Activated naive CD8-positive, alpha-beta T cell (primary cell): Measurements from ENCODE around the gene RAB6C.
"Not testable (repeated sequence)": the region's sequence is repeated elsewhere in the genome, so short reads cannot be mapped to it uniquely, and the experiment has no call there.

ENCODE experiments used
- H3K27ac Mint-ChIP-seq: one replicate; pipeline ENCODE4 v1.8.0; 2021; ENCODE audit warnings: mixed read lengths
- H3K27me3 Mint-ChIP-seq: one replicate; pipeline ENCODE4 v1.8.0; 2021; ENCODE audit warnings: mixed read lengths
- H3K36me3 Mint-ChIP-seq: one replicate; pipeline ENCODE4 v1.8.0; 2021; ENCODE audit warnings: mixed read lengths
- H3K4me1 Mint-ChIP-seq: one replicate; pipeline ENCODE4 v1.8.0; 2021; ENCODE audit warnings: low read depth, mixed read lengths
- H3K4me3 Mint-ChIP-seq: one replicate; pipeline ENCODE4 v1.8.0; 2021; ENCODE audit warnings: mild to moderate bottlenecking, mixed read lengths
- H3K9me3 Mint-ChIP-seq: one replicate; pipeline ENCODE4 v1.8.0; 2021; ENCODE audit warnings: low read depth, mixed read lengths

The RAB6C gene

GRCh38 chr2:129979629-129980155 is at the start of gene RAB6C:
RAB6C (plus strand) TSS chr2:129979666; CDS start chr2:129980116, 450 bp downstream.
- not testable (repeated sequence) for H3K9me3 Mint-ChIP-seq, H3K4me1 Mint-ChIP-seq, H3K27ac Mint-ChIP-seq, H3K36me3 Mint-ChIP-seq
- peaks cover 36% of the 10 kb centered on the region for H3K27me3 Mint-ChIP-seq
- peak within 1 kb of the TSS; percentile 64 for H3K4me3 Mint-ChIP-seq

DNA sequence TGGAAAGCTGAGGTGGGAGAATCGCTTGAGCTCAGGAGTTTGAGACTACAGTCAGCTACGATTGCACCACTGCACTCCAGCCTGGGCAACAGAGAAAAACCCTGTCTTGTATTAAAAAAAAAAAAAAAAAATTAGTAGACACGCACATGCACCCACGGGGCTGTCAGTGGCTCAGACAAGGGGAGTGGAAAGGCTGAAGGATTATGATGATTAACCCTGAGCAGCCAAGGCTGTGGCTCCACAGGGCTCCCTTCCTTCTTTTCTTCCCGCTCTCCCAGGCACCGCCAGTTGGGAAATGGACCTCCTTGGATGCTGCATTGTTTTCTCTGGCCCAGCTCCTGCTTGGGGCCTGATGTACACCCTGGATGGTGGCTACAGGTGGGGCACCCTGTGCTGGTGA is 49.0 kb upstream of the RAB6C start:
- Mint-ChIP-seq H3K36me3 (no peaks in the 10 kb centered on the region), H3K4me1 (no peaks in the 10 kb centered on the region), H3K9me3 (no peaks in the 10 kb centered on the region), H3K27ac (no peak overlapping the region), H3K27me3 (peaks cover 8% of the 10 kb centered on the region), H3K4me3 (no peak overlapping the region)

DNA sequence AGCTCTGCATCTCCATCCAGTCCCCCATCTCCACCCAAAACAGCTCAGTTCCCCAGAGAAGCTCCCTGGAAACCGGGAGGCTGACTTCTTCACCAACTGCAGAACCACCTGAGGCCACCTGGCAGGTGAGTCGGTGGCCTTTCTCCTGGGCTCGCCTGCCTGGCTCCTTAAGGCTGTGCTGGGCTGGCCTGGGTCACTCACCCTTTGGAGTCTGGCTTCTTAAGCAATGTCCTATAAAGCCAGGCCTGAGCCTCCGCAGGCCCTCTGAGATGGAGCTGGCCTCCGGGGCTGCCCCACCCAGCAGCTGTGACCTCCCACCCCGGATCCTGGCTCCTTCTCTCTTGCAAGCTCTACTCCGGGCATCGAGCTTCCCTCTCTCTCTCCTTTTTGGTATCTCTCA is 46.1 kb upstream of the RAB6C start:
- H3K27ac Mint-ChIP-seq, result not testable (repeated sequence)

GRCh38 chr2:129934044-129934822 is 45.2 kb upstream of the RAB6C start:
- Mint-ChIP-seq H3K27ac (no peak overlapping the region), H3K4me1 (no peaks in the 10 kb centered on the region), H3K36me3 (no peaks in the 10 kb centered on the region), H3K4me3 (no peak overlapping the region), H3K9me3 (no peaks in the 10 kb centered on the region), H3K27me3 (peaks cover 9% of the 10 kb centered on the region)

More for the DNA sequence above, 46.1 kb upstream of the RAB6C start:
- H3K4me3 Mint-ChIP-seq, H3K4me1 Mint-ChIP-seq, H3K9me3 Mint-ChIP-seq, H3K36me3 Mint-ChIP-seq, H3K27me3 Mint-ChIP-seq: not testable (repeated sequence)

DNA sequence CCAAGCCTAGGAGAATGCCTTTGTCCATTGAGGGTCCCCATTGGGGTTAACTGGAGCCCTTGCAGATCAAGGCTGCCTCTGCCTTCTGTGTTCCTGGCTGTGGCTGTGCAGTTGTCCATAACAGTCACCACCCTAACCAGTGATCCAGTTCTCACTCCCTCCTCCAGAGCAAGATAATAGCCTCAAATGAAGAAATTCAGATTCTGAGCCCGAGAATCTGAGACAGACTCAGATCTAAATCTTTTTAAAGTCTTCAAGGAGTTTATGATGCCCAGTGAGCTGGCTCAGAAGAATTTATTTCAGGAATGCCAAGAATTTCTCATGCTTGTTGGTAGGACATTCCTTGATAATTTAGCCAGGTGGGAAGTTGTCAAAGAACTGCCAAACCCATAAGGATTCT is 44.3 kb upstream of the RAB6C start:
- H3K9me3 Mint-ChIP-seq, result no peaks in the 10 kb centered on the region
- no peaks in the 10 kb centered on the region for H3K4me1 Mint-ChIP-seq
- H3K4me3 Mint-ChIP-seq, result no peak overlapping the region
- no peak overlapping the region for H3K27ac Mint-ChIP-seq
- peaks cover 9% of the 10 kb centered on the region for H3K27me3 Mint-ChIP-seq
- no peaks in the 10 kb centered on the region for H3K36me3 Mint-ChIP-seq

DNA sequence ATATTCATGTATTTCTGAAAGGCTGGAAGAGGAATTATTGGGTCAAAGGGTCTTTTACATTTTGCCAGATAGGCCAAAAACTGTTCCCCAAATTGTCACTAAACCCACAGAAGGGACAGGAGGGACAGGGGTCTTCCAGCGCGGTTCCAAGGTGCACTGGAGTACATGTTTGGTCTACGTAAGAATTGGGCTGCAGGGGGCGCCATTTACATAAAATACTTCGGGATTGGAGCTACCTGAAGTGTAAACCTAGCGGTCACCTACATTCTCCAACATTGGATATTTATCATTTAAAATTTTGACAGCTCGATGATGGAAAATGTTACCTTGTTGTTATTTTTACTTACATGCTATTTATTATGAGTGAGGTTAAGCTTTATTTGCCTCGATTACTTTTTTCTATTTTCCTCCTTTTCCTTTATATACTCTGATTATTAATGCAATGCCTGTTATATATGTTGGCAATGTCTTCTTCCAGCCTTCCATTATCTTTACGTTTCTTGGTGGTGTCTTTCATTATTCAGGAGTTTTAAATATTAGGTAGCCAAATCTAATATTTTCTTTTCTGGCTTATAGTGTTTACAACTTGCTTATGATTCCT is 43.0 kb upstream of the RAB6C start:
- H3K9me3 Mint-ChIP-seq, result no peaks in the 10 kb centered on the region
- H3K27me3 Mint-ChIP-seq, result peaks cover 9% of the 10 kb centered on the region
- no peaks in the 10 kb centered on the region for H3K4me1 Mint-ChIP-seq
- H3K27ac Mint-ChIP-seq, result no peak overlapping the region
- H3K36me3 Mint-ChIP-seq, result no peaks in the 10 kb centered on the region
- no peak overlapping the region for H3K4me3 Mint-ChIP-seq

DNA sequence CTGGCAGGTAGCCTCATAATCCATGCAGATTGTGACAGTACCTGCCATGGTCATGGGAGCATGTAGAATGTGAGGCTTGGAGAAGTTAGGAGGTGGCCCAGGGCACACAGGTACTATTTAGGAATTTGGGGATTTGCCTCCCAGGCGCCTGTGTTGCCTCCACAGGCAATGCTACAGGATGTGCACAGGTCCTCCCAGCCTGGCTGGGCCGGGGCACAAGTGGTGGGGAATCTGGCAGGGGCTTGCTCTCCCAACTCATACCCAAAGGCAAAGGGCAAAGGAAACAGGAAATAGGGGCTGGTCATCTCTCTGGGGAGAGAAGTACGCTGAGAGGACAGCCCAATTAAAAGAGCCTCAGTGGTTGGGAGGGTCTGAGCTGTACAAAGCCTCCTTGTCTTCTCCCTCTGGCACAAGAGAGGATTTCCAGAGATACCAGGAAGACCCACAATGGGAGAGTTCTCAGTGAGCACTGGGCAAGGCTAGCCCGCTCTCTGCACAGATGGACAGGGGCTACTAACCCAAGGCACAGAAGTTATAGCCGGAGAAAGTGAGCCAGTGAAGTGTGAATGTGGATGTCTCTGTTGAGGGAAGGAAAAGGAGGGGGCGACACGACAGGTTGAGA is 40.5 kb upstream of the RAB6C start:
- not testable (repeated sequence) for H3K9me3 Mint-ChIP-seq, H3K4me1 Mint-ChIP-seq, H3K27me3 Mint-ChIP-seq, H3K36me3 Mint-ChIP-seq, H3K4me3 Mint-ChIP-seq, H3K27ac Mint-ChIP-seq

GRCh38 chr2:129943456-129943855 is 36.0 kb upstream of the RAB6C start:
- H3K27me3 Mint-ChIP-seq, H3K36me3 Mint-ChIP-seq, H3K9me3 Mint-ChIP-seq, H3K27ac Mint-ChIP-seq, H3K4me3 Mint-ChIP-seq, H3K4me1 Mint-ChIP-seq: not testable (repeated sequence)

GRCh38 chr2:129945557-129945956 is 33.9 kb upstream of the RAB6C start:
- H3K4me3 Mint-ChIP-seq, result no peak overlapping the region
- no peaks in the 10 kb centered on the region for H3K4me1 Mint-ChIP-seq
- no peaks in the 10 kb centered on the region for H3K27me3 Mint-ChIP-seq
- H3K27ac Mint-ChIP-seq, result no peak overlapping the region
- no peaks in the 10 kb centered on the region for H3K9me3 Mint-ChIP-seq
- no peaks in the 10 kb centered on the region for H3K36me3 Mint-ChIP-seq

GRCh38 chr2:129947712-129948111 is 31.8 kb upstream of the RAB6C start:
- not testable (repeated sequence) for H3K36me3 Mint-ChIP-seq, H3K27me3 Mint-ChIP-seq, H3K4me1 Mint-ChIP-seq, H3K27ac Mint-ChIP-seq, H3K9me3 Mint-ChIP-seq, H3K4me3 Mint-ChIP-seq

DNA sequence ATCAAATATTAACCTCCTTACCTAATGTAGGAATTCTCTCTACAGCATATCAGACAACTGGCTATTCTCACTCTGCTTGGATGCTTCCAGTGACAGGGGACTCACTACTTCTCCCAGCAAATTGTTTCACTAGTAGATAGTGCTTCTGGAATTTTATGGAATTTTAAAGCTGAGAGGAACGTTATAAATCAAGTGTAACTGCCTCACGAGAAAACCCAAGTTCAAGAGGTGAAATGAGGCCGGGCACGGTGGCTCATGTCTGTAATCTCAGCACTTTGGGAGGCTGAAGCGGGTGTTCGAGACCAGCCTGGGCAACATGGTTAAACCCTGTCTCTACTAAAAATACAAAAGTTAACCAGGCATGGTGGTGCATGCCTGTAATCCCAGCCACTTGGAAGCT is 23.3 kb upstream of the RAB6C start:
- H3K27ac Mint-ChIP-seq, H3K4me1 Mint-ChIP-seq, H3K36me3 Mint-ChIP-seq, H3K9me3 Mint-ChIP-seq, H3K4me3 Mint-ChIP-seq: not testable (repeated sequence)
- H3K27me3 Mint-ChIP-seq, result peaks cover 10% of the 10 kb centered on the region

- Mint-ChIP-seq H3K36me3 (no peaks in the 10 kb centered on the region), H3K27ac (no peak overlapping the region), H3K27me3 (peaks cover 12% of the 10 kb centered on the region), H3K4me1 (no peaks in the 10 kb centered on the region), H3K4me3 (no peak overlapping the region), H3K9me3 (no peaks in the 10 kb centered on the region)
These were observed 21.6 kb upstream of the RAB6C start for GRCh38 chr2:129957891-129958290.

GRCh38 chr2:129958736-129959135 is 20.7 kb upstream of the RAB6C start:
- not testable (repeated sequence) for H3K27ac Mint-ChIP-seq, H3K4me3 Mint-ChIP-seq, H3K9me3 Mint-ChIP-seq, H3K4me1 Mint-ChIP-seq, H3K36me3 Mint-ChIP-seq
- peaks cover 12% of the 10 kb centered on the region for H3K27me3 Mint-ChIP-seq

- not testable (repeated sequence) for H3K36me3 Mint-ChIP-seq, H3K27ac Mint-ChIP-seq, H3K9me3 Mint-ChIP-seq, H3K4me3 Mint-ChIP-seq, H3K4me1 Mint-ChIP-seq
- peaks cover 17% of the 10 kb centered on the region for H3K27me3 Mint-ChIP-seq
These were observed 10.9 kb upstream of the RAB6C start for GRCh38 chr2:129968605-129969004.

GRCh38 chr2:129975016-129975774 is 4.3 kb upstream of the RAB6C start:
- Mint-ChIP-seq H3K27me3 (peaks cover 23% of the 10 kb centered on the region), H3K4me1 (peaks cover 7% of the 10 kb centered on the region), H3K9me3 (no peaks in the 10 kb centered on the region), H3K27ac (no peak overlapping the region), H3K36me3 (no peaks in the 10 kb centered on the region), H3K4me3 (no peak overlapping the region)
